NCI-H1105 treated with DMSO at 0.1 percent for 48 hours (cell line): ENCODE data around the gene PSMD6.

Experiments
- DNase-seq: peaks from one replicate; lab custom pipeline; 2025; lab: John Stamatoyannopoulos, UW

The PSMD6 gene

DNA sequence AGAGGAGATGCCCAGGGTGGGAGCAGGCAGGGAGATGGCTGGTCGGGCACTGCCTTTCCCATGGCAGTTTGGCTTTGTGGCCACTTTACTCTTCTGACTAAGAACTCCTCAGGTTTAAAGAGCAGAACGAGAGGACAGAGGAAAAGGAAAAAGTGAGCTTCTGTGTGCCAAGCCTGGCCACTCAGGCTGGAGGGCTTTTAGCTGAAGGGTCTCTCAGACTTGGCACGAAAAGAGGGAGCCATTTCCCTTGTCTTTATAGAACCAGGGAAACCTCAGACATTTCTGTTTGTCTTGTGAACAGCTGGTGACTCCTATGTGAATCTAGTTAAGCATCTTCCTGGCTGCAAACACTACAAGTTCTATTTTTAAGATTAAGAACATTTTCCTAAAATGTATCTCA, 23.3 kb upstream of the PSMD6 start:
- peak; percentile 31 for DNase-seq

DNA sequence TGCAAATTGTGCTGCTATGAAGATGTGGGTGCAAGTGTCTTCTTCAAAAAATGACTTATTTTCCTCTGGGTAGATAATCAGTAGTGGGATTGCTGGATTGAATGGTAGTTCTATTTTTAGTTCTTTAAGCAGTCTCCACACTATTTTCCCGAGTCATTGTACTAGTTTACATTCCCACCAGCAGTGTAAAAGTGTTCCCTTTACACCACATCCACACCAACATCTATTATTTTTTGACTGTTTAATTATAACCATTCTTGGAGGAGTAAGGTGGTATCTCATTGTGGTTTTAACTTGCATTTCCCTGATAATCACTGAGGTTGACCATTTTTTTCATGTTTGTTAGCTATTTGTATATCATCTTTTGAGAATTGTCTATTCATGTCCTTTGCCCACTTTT, 19.7 kb upstream of the PSMD6 start:
- no peak for DNase-seq

GRCh38 chr3:64039981-64040733, 16.9 kb upstream of the PSMD6 start:
- no peak for DNase-seq

DNA sequence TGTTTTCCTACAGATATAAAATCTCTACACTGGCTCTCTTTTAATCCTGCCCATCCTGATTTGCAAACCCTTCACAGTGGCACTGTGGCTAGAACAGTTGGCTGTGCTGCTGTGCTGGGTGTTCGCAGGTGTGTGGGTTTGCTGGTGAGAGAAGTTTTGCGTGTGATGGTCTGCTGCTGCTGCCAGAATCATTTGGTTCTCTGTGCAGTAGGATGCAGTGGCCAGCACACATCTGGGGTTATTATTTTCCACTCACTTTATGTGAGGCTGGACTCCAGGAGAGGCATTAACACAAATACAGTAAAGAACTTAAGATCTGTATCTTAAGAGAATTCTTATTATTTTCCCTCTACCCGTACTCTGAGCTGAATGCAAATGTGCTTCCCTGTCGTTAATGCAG, 16.0 kb upstream of the PSMD6 start:
- DNase-seq, result no peak

GRCh38 chr3:64038253-64038767, 15.0 kb upstream of the PSMD6 start:
- no peak for DNase-seq

DNA sequence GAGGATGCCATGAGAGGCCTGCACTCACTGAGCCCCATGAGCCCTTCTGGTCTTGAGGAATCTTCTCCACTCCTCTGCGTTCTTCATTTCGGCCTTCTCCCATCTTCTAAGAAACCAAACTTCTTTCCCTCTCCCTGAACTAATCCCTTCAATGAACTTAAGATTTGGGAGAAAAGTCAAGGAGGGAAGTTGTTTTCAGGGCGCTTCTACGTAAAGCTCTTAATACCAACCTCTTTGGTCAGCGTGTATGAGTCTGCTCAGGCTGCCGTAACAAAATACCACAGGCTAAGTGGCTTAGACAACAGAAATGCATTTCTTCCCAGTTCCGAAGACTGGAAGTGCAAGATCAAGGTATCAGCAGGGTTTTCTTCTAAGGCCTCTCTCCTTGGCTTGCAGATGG, 13.8 kb upstream of the PSMD6 start:
- DNase-seq, result no peak

- DNase-seq, result no peak
Measured at GRCh38 chr3:64033069-64033468, 9.8 kb upstream of the PSMD6 start.

- DNase-seq, result no peak
Measured at GRCh38 chr3:64031540-64032508, 8.5 kb upstream of the PSMD6 start.

DNA sequence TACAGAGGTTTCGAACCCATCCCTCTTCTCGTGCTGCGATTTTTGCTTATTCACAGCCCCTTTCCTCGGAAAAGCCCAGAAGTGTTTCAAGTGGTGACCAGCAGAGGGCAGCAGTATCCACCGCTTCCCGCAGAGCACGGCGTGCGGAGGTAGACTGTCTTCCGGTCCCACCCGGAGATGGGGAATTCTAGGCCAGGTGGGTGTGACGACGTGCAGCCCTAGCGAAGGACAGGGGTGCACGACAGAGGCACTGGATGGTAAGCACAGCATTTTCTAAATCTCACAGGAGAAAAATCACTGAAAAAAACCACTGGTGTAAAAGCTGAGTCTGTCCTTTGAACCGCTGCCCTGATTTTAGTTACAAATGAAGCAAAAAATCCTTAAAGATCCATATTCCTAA, 7.4 kb upstream of the PSMD6 start:
- DNase-seq, result peak; percentile 56

DNA sequence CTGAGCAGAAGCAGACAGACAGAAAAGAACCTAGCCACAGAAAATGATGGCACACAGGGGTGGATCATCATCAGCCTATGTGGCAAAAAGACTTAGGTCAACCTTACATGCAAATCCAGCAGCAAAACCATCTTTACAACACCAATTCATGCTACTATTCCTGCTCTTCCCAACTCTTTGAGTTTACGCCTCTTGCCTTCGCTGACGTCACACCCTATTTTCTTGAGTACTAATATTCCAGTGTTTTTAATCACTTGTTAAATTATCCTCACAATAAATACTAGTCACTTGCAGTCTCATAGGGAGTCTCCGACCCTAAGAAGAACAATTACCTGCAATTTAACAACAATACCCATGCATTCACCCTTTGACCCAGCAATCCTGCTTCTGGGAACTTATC, 6.0 kb upstream of the PSMD6 start:
- no peak for DNase-seq

DNA sequence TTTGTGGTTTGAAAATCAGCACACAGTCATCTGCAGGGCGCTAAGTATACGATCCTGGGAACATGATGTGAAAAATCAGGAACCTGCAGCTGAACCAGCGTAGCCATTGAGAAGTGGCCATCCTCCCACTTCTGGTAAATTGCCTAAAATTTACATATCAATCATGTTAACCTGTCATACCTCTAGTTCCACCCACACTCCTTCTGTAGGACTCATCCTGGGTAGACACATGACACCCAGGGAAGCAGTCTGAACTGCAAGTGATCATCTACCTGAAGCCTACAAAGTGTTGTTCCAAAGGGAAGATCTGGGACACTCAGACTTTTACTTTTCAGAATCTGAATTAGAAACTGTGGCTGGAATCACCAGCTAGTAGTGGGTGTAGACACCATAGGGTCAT, 5.5 kb upstream of the PSMD6 start:
- DNase-seq, result no peak

- DNase-seq, result no peak
Measured at GRCh38 chr3:64027658-64028057, 4.4 kb upstream of the PSMD6 start.

DNA sequence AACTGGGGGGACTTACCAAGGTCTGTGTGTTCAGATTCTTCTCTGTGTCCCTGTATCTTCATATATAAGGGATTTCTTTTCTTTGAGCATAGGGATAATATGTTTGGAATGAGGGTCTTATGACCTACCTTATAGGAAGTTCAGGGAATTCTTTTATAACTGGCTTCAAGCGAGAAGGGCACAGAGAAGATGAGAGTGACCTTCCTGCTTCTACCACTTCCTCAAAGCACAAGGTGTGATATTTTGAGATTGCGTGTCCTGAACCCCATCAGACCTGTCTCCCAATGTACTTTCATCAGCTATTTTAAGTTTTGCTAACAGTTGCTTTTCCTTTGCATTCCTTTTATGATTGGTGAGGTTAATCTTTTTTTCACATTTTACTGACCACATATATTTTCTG, 3.1 kb upstream of the PSMD6 start:
- no peak for DNase-seq

- DNase-seq, result no peak
Measured at GRCh38 chr3:64023861-64024223, 548 bp upstream of the PSMD6 start.

DNA sequence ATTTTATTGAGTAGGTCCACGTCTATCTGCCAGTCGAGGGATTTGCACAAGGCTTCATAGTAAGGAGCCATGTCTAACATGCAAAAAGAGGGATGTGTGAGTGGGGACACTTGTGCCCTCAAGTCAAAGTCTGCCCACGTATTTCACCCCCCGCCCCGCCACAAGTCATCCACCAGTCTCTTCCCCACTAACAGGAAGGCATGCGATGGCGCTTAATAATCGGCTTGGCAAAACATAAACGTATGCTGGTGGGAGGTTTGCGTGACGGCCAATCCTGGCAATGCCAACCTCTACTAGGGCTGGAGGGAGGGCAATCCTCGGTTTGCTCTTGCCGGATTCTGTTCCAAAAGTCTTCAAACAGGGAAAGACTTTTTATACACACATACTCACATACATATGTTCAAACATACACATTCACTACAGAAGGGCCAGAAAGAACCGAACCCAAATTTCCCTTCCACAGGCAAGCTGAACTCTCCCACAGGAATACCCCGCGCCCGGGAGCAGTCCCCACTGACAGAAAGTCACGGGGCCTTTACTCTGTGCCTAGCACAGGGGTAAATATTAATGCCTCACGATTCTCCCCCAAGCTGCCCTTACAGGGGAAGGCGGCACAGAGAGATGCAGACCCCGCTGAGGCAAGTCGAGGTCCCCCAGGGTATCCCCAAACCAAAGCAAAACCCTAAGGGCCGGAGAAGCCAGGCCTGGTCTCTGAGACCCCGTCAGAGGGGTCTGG, 675 bp downstream of the PSMD6 start:
- DNase-seq, result no peak

DNA sequence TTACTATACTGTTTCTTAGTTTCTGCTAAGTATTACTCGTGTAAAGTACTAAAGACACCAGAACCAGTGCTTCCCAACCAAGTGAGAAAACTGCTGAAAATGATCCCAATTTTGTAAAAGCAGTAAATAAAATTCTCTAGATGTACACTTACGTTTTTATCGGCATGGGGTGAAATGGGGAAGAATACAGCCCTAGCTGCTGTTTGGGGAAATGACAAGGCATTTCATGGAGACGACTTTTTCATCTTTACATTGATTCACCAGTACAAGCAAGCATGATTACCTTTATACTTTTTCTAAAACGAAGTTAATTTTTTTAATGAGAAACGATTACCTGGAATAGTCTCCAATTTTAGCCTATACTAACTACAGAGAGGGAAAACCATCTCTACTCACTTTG, 1.4 kb downstream of the PSMD6 start:
- DNase-seq, result no peak

DNA sequence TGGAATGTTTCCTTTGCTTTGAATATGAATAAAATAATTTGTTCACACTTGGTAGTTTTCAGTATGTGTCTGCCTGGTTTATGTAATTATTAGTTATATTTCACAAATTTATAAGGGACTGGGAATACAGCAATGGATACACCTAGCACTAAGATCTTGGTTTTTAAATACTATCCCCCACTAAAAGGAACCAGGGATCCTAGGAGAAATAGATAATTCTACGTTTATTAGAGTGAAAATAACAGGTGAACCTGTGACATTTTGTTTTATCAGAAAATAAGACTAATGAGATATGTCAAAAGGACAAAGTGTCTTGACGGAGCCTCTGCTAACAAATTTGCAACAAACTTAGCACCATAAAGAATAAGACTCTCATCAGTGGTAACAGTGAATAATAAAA, 3.4 kb downstream of the PSMD6 start:
- no peak for DNase-seq

- no peak for DNase-seq
Measured at GRCh38 chr3:64019271-64019670, 4.0 kb downstream of the PSMD6 start.

DNA sequence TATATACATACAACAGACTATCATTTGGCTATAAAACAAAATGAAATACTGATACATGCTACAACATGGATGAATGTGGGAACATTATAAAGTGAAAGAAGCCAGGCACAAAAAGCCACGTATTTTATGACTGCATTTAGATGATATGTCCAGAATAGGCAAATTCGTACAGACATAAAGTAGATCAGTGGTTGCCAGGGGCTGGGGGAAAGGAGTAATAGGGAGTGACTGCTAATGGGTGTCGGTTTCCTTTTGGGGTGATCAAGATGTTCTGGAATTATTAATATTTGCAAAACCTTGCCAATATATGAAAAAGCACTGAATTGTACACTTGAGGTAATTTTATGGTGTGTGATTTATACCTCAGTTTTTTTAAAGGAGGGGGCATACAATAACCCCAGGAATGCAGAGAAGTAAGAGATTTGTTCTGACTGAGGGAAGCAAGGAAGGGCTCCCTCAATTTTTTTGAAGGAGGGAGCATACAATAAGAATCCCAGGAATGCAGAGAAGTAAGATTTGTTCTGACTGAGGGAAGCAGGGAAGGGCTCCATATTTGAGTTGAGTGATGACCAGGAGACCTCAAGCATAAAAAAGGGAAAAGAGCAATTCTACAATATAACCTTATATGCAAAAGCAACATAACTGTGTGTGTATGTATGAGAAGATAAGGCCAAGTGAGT, 6.2 kb downstream of the PSMD6 start:
- no peak for DNase-seq

DNA sequence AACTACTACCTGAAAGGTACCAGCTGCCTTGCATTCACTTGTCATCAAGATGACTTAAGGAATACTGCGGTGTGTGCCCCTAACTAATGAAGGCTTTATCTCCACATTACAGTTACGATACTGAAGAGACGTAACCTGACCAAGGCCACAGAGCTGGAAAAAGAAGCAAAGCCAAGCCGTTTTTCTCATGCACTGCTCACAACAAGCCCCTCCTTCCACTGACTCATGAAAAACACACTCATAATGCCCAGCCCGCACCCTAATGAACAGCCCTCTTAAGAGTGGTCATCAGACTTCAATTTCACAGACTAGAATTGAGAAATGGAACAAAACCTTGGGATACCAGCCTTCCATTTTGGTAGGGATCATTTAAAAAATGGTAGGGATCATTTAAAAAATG, 11.6 kb downstream of the PSMD6 start:
- DNase-seq, result no peak

GRCh38 chr3:64010199-64010598, 13.1 kb downstream of the PSMD6 start:
- no peak for DNase-seq

GRCh38 chr3:64009528-64009927, 13.8 kb downstream of the PSMD6 start:
- no peak for DNase-seq
